Activated CD8-positive, alpha-beta memory T cell treated with anti-CD3 and anti-CD28 coated beads for 1 hour (primary cell): ENCODE data around the gene SH3BGRL2.
"Not testable (repeated sequence)": the region's sequence is repeated elsewhere in the genome, so short reads cannot be mapped to it uniquely, and the experiment has no call there.

Source experiments
- DNase-seq, 2 donors: peaks; one replicate each; pipeline ENCODE4 v3.0.0-alpha.2; 2020; ENCODE audit warnings: low read depth in 1 of 2; ENCODE audit errors: extremely low read depth in 1 of 2

SH3BGRL2 gene

DNA sequence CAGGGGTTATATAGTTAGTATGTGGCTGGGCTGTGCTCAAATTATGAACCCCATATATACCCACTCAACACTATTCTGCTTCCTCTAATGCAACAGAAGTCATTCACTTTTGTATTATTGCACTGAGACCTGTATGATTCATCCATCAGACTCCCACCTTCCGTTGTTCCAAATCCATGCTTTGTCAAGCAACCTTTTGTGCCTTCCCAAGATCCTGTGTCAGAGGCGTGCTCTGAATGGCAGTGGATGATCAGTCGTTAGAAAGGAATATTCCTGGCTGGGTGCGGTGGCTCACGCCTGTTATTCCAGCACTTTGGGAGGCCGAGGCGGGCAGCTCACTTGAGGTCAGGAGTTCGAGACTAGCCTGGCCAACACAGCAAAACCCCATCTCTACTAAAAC is 103.2 kb downstream of the SH3BGRL2 start:
- no peak for DNase-seq

DNA sequence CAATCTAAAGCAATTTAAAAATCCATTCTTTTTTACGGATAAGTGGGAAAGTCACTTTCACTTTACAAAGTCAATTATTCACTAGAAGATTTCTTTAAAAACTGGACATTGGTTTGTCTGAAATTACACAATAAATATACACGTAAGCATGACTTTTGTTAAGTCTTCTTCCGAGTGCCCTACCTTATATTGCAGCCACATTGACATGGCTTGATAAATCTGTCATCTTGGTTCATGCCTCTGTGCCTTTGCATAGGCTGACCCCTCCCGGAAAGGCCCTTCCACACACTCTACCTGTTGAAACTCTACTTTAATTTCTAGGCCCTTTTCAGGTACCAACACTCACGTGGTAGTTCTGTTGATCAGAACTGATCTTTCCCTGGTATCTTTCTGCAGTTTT is 104.1 kb downstream of the SH3BGRL2 start:
- no peak for DNase-seq

DNA sequence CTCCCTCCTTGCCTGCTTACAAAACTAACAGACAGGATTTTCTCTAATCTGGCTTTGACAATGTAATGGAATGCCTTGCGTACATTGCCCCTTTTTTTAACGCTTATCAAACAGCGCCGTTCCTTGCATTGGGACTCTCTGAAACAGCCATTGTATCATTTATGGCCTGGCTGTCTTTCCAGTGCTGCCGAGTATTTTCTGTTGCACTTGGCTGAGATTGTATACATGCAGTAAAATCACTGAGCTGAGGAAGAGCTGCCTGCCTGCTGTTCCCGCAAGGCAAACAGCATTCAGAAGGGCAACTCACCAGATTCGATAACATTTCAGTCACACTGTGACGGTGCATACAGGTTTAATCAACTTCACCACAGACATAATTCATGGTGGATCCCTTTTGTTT is 106.0 kb downstream of the SH3BGRL2 start:
- DNase-seq, result no peak

DNA sequence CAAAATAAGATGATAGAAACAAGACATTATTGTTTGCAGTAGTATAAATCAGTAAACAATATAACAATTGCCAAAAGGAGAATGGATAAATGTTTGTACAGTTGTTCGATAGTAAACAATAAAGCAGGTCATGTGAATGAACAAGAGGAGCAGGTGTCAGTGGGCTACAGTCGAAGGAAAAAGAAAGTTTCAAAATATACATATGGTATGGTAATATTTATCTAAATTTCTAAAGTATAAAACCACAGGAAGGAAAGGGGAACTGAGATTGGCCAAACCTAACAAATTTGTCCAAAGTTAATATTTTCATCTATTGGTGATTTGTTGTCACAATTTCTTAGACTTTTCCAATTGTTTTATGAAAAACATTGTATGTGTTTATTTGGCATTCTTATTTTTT is 110.9 kb downstream of the SH3BGRL2 start:
- no peak for DNase-seq

DNA sequence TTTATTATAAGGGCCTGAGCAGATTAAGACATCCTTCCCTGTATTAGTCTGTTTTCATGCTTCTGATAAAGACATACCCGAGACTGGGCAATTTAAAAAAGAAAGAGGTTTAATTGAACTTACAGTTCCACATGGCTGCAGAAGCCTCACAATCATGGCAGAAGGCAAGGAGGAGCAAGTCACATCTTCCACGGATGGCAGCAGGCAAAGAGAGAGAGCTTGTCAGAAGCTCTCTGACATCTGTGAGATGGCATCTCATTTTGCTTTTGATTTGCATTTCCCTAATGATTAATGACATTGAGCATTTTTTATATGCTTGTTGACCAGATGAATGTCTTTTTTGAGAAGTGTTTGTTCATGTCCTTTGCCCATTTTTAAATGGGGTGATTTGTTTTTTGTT is 114.2 kb downstream of the SH3BGRL2 start:
- DNase-seq, result not testable (repeated sequence)

DNA sequence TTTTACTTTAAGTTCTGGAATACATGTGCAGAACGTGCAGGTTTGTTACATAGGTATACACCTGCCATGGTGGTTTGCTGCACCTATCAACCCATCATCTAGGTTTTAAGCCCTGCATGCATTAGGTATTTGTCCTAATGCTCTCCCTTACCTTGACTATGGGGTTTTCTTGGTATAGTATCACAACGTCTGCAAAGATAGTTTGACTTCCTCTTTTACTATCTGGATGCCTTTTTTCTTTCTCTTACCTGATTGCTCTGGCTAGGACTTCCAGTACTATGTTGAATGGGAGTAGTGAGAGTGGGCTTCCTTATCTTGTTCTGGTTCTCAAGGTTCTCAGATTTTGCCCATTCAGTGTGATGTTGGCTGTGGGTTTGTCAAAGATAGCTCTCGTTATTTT is 115.2 kb downstream of the SH3BGRL2 start:
- not testable (repeated sequence) for DNase-seq

DNA sequence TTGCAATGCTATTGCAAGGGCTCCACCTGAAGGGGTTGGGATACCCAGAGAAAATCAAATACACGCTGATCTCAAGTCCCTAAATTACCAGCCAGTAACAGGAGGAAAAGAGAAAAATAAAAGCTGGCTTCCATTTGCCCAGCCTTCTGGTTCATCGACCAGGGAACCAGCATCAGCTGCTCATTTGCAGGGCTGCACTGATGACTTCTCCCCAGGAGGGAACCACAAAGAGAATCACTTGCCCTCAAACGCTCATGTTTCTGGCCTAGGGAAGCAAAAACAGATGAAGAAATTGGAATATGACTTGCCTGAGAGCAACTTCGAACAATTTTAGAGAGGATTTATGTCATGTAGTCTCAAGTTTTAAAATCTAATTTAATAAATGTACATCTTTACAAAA is 119.7 kb downstream of the SH3BGRL2 start:
- no peak for DNase-seq
